Epithelial cell of proximal tubule (primary cell): ENCODE results near the gene DCANP1. TPM values are rescaled to one million over a fixed set of nuclear protein-coding genes. Genes with fewer than 3 reads are reported as not detected.

Experiments
- DNase-seq: peaks from one replicate; pipeline ENCODE4 v3.0.0-alpha.2; 2011; ENCODE audit warnings: low read depth
- H3K4me3 ChIP-seq: 2 replicates; pipeline ENCODE4 v1.5.1; 2011; ENCODE audit warnings: low read depth, mild to moderate bottlenecking, low read length
- total RNA-seq: library from RNA; depleted of rRNA; stranded (reverse); fragments of >200 nt; gene quantifications from 2 replicates; pipeline ENCODE4 v1.2.3, GENCODE V29; 2015
- TF ChIP-seq, protein P1 (sequence below): conservative IDR thresholded peaks from 2 replicates; pipeline ENCODE4 v1.5.1; 2012; ENCODE audit warnings: low read depth, mild to moderate bottlenecking, low read length

DCANP1 gene
- total RNA-seq, 1 donor from 2014 or later, result not detected

DNA sequence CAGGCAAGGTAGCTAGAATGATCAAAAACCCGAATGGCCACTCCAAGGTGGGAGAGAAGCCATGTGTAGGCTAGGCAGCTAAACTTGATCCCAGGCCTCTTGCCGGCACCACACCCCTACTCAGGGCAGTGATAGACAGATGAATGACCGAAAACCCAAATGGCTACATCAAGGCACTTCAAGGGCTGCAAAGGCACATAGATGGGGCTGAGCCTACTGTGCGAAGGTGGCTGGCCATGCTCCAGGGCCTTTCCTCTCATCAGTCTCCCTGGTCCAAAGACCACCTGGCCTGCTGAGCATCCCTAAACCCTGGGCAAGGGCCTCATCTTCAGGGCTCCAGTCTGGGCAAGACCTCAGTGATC lies 8.7 kb upstream of the DCANP1 start:
- TF ChIP-seq, protein P1, sequence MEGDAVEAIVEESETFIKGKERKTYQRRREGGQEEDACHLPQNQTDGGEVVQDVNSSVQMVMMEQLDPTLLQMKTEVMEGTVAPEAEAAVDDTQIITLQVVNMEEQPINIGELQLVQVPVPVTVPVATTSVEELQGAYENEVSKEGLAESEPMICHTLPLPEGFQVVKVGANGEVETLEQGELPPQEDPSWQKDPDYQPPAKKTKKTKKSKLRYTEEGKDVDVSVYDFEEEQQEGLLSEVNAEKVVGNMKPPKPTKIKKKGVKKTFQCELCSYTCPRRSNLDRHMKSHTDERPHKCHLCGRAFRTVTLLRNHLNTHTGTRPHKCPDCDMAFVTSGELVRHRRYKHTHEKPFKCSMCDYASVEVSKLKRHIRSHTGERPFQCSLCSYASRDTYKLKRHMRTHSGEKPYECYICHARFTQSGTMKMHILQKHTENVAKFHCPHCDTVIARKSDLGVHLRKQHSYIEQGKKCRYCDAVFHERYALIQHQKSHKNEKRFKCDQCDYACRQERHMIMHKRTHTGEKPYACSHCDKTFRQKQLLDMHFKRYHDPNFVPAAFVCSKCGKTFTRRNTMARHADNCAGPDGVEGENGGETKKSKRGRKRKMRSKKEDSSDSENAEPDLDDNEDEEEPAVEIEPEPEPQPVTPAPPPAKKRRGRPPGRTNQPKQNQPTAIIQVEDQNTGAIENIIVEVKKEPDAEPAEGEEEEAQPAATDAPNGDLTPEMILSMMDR, result no peak
- DNase-seq, result no peak
- H3K4me3 ChIP-seq, result no peak overlapping the region

DNA sequence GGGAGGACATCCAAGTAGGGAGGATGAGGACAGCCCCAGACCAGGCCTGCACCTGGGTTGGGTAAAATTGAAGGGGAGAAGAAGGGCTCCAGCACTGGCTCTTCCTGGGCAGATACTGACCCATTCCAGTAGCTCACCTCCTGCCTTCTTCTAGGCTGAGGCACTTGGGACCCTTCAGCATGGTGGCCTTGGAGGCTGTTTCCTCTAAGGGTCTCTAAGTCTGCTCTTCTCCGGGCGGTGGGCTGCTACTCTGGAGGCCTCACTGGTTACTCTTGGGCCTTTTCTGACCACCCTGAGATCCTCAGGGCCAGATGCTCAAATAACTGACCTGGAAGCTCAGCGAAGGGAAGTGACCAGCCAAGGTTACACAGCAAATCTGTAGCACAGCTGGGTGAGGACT lies 7.8 kb upstream of the DCANP1 start:
- H3K4me3 ChIP-seq, result no peak overlapping the region
- DNase-seq, result no peak
- TF ChIP-seq, protein P1, result no peak

DNA sequence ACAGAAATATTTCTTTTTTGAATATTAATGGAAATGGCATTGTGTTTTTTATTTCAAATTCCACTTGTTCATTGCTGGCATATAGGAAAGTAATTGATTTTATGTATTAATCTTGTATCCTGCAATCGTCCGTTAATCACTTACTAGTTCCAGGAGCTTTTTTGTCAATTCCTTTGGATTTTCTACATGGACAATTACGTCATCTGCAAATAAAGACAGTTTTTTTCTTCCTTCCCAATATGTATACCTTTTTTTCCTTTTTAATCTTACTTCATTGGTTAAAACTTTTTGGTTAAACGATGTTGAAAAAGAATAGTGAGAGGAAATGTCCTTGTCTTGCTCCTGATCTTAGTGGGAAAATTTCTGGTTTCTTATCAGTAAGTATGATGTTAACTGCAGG lies 6.5 kb upstream of the DCANP1 start:
- no peak for DNase-seq
- H3K4me3 ChIP-seq, result no peak overlapping the region
- TF ChIP-seq, protein P1, result no peak

DNA sequence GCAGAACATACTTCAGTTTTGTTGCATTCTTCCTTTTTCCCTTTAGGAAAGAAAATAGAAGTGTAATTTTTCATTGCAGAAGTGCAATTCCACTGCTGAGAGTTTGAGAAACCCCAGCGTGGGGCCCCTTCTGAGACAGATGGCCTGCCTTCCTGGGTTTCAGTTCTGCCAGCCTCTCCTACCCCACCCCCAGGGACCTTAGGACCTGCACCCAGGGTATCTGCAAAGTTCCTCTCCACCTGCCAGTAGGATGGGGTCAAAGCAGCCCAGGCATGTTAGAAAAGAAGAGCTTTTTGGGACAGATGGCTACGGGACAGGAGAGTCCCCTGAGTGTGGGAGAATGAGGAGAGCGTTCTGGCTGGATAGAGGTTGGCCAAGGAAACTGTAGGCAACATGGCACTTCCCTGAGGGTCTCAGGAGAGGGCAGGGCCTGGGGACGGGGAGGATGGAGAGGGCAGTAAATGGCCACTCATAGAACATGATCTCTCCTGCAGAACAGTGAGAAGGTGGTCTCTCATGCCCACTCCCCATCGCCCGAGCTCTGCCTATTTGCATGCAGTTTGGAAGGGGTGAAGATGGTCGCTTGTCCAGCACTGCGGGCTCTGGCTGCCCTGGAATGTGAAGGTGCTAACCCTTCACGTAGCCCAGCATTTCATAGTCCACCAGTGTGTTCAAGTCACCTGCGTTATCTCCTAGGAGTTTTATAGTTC lies 5.3 kb upstream of the DCANP1 start, which contains the start of gene TIFAB:
TSS of gene TIFAB (minus strand) at position 31 of the 710 bp plus-strand sequence. CDS start 2,412 bp downstream, outside the sequence.
- TF ChIP-seq, protein P1, result no peak
- no peak for DNase-seq
- no peak within 1 kb of the TSS for H3K4me3 ChIP-seq

DNA sequence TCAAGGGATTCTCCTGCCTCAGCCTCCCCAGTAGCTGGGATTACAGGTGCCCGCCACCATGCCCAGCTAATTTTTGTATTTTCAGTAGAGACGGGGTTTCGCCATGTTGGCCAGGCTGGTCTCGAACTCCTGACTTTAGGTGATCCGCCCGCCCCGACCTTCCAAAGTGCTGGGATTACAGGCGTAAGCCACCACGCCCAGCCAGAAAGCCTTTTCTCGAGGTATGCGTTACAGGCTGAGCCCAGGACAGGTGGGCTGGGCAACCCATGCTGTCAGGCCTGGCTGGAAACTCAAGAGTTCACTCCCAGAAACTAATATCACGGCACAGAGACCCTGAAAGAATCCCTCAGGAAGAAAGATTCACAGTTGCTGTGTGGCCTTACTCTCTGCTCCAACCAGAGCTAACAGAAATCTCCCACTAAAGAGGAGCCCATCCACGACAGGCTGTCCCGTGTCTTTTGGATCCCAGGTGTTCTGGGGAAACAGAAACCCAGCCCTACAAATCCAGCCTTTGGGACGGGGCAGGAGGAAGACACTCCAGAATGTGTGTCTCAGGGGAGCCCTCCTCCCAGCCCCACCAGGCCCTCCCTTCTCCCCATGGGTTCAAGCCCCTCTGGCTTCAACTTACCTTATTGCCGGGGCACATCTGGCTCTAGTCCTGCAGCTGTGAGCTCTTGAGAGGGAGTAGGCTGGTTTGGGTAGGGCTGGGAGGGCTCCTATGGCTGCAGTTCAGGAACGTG lies 4.6 kb upstream of the DCANP1 start:
- no peak for DNase-seq
- no peak overlapping the region for H3K4me3 ChIP-seq
- TF ChIP-seq, protein P1, result no peak

DNA sequence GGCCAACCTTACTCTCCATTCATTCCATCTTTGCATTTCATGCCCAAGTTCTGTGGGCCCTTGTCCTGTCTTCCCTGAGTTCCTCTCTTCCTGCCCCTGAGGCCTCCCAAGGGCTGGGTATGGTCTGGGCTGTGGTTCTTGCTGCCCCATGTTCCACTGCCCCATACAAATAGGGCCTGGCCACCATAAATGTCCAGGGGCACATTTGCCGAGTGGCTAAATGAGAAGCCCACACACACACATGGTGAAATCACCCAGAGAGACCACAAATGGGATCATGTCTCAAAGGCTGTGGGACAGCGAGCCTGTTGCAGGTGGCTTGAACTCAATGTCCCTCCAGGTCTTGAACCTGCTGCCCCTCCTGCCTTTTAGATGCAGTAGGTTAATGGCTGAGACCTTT lies 3.8 kb upstream of the DCANP1 start:
- TF ChIP-seq, protein P1, result no peak
- no peak for DNase-seq
- no peak overlapping the region for H3K4me3 ChIP-seq
